CMK (cell line): ENCODE results near the gene TEX30.

Experiments used
- DNase-seq: peaks from one replicate; pipeline ENCODE4 v3.0.0-alpha.2; 2010; ENCODE audit warnings: low read depth

The TEX30 gene

GRCh38 chr13:102779436-102780159, 6.0 kb upstream of the TEX30 start:
- DNase-seq: peak; percentile 83

- no peak for DNase-seq
Measured at GRCh38 chr13:102777736-102778135, 4.2 kb upstream of the TEX30 start.

DNA sequence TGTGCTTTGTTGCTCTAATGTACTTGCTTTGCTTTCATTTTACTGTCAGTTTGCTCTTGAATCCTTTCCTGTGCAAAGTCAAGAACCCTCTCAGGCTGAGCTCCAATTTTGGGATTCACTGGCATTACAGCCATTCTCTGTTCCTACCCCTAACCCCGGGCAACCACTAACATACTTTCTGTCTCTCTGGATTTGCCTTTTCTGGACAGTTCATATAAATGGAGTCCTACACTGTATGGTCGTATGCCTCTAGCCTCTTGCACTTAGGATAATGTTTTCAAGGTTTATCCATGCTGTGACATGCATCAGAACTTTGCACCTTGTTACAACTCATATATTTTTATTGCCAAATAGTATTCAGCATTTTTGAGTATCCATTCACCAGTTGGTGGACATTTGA, 2.7 kb upstream of the TEX30 start:
- DNase-seq: no peak

DNA sequence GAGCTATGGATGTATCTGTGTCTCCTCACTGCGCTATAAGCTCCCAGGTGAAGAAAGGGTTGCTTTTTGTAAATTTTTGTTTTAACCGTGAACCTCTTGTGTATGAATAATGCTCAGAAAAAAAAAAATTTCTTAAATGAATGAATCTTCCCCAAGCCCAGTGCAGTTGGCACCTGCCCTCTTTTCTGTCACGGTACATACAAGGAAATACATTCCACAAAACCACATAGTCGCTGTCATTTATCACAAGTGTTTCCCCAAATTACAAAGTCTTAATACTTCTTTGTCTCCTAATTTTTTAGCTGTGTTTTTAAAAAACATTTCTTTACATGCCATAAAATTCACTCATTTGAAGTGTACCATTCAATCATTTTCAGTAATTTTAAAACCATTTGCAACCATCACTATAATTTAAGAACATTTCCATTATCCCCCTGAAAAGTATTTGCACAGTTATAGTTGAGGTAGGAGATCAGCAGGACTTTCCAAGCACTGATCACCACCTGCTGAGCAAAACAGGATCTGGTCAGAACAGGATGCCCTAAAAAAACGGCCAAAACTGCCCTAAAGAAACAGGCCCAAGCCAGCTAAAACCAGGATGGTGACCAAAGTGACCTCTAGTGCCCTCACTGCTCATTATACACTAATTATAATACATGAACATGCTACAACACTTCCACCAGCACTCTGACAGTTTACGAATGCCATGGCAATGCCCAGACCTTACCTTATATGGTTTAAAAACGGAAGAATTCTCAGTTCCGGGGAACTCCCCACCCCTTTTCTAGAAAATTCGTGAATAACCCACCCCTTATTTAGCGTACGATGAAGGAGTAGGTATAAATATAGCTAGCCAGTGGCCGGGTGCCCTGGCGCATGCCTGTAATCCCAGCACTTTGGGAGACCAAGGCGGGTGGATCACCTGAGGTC, 1.3 kb upstream of the TEX30 start:
- peak; percentile 51 for DNase-seq

DNA sequence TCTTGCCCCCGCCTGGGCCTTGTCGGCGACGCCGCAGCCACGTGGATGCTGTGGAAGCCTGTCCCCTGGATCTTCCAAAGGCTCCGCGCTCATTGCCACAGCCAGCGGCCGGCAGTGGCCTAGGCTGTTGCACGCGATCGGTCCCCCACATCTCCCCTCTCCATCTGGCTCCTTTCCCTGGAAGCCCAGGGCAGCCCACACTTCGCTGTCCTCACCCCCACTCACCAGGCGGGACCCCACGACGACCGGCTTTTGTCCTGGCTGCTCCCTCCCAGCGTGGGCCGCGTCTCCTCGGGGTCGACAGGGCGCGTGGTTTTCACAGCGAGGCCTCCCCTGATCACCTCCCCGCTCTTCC, 605 bp upstream of the TEX30 start:
- no peak for DNase-seq

- DNase-seq: no peak
Measured at GRCh38 chr13:102772042-102772425, 1.6 kb downstream of the TEX30 start.

DNA sequence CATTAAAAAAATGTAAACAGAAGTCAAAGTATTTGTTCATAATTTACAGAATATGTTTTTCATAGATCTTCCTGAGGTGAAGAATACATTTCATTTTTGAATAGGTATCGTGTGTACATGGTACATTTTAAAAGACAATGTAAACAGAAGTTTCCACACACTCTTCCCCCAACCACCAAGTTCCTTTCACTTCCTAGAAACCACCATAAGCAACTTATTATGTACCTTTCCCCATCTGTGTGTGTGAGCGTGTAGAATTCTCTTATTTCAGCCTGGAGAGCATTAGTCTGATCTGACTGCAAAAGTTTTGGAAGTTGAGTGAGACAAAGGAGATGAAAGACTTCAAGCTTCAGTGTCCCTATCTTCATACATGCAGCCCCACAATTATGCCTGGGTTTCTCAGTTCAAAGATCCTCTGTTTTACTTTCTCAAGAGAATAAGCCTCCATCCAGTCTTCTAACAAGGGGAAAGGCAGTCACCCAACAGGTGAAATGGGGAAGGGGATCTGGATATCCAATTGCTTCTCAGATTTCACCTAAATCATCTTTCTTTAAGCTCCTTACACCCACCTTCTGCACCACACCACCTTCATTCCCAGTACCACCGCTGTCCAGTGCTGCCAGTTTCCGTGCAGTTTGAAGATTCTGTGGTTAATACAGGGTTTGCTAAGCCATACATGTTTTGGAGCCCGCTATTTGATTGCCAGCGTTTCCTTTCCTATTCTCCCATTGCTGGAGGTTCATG, 2.1 kb downstream of the TEX30 start:
- DNase-seq: no peak

DNA sequence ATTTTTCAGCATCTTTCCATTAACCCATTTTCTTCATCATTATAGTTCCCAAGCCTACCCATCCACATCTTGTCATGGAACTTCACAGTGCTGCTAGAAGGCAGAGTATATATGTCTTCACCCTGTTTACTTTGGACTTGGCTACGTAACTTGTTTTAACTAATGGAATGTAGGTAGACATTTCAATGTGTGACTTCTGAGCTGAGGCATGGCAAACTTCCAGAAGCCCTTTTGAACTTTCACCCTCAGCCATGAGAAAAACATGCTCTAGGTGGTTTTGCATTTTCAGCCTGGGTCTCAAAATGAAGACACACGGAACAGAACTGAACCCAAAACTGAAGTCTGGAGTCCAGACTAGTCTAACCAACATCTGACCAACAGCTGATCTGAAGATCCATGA, 3.2 kb downstream of the TEX30 start:
- no peak for DNase-seq

DNA sequence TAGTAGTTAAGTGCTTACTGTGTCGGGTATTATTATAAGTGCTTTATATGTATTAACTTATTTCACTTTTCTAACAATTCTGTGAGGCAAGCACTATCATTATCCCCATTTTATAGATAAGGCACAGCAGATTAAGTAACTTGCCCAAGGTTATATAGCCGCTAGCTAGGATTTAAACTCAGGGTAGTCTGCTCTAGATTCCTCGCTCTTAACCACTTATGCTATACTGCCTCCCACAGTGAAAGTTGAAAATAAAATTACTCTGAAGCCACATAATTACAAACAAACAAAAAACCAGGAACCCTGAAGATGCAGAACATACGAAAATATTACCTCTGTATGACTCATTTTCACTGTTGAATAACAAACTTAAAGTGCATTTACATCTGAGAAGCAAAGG, 3.9 kb downstream of the TEX30 start:
- no peak for DNase-seq

DNA sequence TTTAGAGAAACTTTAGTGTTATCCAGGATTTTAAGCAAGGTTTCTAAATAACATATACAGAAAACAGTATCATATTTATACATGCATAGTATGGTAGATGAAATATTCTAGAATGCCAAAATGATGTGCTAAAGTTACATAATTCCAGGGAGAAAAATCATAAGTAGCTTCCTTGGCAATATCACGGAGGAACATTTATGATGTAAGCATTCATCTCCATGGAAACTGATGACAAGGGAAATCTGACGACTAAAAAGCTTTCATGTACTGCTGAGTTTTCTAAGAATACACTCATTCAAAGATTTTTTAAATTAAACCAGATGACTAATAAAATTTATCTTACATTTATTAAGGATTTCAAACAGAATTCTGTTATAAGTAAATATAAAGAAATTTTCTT, 4.7 kb downstream of the TEX30 start:
- DNase-seq: no peak

DNA sequence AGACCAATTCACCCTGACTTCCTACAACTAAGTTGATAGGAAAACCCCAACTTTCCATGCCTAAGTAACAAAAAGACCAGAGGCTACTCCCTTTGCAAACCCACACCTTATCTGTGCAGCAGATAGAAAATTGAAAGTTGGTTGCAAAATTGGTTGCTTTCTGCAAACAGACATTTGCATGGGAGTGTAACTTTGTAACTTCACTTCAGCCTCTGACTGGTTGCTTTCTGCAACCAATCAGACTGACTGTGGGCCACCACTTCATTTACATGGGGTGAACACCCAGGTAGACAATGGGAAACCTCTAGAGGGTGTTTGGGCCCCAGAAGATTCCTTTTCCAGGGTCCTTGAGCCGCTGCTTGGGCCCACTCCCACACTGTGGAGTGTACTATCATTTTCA, 9.8 kb downstream of the TEX30 start:
- DNase-seq: no peak

DNA sequence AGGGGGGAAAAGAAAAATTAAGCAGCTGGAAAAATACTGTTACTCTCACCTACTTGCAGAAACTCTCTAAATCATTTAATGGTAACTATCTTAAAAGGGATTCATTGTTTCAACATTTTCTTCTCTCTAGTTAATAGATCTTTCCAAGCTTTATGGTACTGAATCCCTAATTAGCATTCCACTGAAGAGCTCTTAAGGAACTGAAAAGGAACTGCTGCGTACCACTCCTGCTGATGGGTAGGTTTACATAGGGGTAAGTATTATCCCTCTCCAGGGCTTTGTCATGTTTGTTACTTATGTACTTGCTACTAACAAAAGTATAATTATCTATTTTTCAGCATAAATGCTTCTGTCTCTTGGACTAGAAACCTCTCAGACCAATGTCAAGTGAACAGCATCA, 12.5 kb downstream of the TEX30 start:
- DNase-seq: no peak

- no peak for DNase-seq
Measured at GRCh38 chr13:102758842-102759241, 14.7 kb downstream of the TEX30 start.

DNA sequence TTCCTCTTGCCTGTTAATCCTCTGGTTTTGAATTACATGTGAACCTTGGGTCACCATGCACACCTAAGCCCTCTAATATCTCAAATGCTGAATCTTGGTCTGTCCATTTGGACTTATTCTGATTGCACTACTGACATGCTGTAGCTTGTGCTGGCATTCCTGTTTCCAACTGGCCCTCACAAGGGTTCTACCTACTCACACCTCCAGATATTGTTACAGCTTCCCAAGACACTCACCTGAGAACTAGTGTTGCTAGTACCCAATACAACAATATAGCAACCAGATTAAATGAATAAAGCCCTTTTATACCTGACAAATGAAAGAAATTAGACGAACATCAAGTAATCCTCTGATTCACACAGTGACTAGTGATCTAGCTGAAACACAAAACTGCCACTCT, 16.6 kb downstream of the TEX30 start:
- DNase-seq: no peak

DNA sequence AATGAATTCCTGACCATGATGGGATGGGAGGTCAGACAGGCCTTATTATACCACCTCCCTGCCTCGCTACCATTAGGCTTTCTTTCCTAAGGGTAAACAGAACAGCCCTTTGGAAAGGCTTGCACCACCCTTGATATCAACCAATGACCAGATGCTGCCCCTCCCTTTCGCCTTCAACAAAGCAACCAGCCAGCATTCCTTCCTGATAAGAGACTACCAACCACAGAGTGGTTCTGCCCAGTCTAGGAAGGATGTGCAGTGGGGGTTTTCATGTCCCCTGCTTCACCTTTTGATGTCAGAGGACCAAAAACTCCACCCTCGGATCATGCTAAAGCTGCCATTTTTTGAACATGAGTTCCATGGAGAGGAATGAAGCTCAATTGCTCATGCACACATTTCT, 21.7 kb downstream of the TEX30 start:
- peak; percentile 50 for DNase-seq

DNA sequence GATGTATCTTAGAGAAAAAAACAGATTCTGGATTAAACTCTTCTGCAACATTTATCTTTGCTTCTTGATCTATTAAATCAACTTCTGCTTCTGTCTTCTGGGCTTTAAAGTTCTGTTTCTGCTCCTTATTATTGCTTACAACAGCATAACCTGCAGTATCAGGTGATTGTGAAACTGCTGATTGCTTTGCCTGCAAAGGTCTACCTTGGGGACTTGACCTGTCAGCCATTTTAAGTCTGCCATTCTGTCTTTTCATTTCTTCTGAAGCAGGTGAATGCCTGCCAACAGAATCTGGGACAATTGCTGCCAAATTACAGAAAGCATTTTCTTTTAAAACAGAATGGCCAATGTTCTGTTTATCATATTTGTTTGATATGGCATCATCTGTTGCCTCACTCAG, 31.1 kb downstream of the TEX30 start:
- no peak for DNase-seq

DNA sequence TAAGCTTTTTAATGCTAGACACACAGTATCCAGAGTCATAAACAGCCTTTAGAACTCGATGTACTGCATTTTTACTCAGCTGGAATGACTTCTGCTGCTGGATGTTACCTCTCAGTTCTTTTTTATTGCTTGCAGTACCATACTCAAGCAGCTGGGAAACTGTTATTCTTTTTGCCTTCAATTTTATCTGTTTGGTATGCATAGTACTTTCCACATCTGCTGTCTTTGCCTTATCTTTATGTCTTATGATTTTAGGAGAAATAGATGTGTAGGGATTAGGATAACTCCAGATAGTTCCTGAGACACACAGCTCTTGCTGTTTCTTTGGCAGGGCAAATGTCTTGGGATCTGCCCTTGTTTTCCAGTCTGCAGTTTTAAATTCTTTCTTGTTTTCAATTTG, 31.5 kb downstream of the TEX30 start:
- no peak for DNase-seq

GRCh38 chr13:102729560-102730270, 43.9 kb downstream of the TEX30 start:
- no peak for DNase-seq

GRCh38 chr13:102726430-102726829, 47.2 kb downstream of the TEX30 start:
- DNase-seq: no peak

DNA sequence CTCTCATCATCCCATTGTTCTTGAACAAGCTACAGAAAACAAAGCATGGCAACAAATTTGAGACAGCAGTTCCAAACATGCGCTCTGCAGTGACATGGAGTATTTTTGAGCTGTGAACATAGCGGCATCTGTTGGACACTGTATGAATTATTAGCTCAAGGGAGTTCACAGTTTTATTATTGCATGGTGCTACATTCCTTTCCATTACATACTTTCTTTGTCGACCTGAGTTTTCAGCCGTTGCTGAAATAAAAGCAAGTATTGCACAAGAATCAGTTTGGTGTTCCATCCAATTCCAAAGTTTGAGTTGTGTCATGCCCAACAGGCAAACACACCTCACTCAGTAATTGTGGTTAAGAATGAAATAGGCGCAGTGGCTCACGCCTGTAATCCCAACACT, 48.7 kb downstream of the TEX30 start:
- DNase-seq: no peak

- no peak for DNase-seq
Measured at GRCh38 chr13:102721800-102722231, 51.8 kb downstream of the TEX30 start.

GRCh38 chr13:102718746-102719145, 54.8 kb downstream of the TEX30 start:
- DNase-seq: no peak
